Ammon's horn (tissue), 1 donor: ENCODE results near the gene PTPN5.

Source experiments
- DNase-seq: peaks from one replicate; pipeline ENCODE4 v3.0.0-alpha.2; 2016; ENCODE audit warnings: low spot score

The PTPN5 gene

GRCh38 chr11:18773104-18773503 is 18.5 kb downstream of the PTPN5 start:
- DNase-seq = no peak

GRCh38 chr11:18772211-18772610 is 19.4 kb downstream of the PTPN5 start:
- DNase-seq = peak; percentile 59

- no peak for DNase-seq
Observed at GRCh38 chr11:18771266-18772035, 20.1 kb downstream of the PTPN5 start.

- no peak for DNase-seq
Observed at GRCh38 chr11:18770479-18771125, 21.0 kb downstream of the PTPN5 start.

- no peak for DNase-seq
Observed at GRCh38 chr11:18769802-18770456, 21.7 kb downstream of the PTPN5 start.

- no peak for DNase-seq
Observed at GRCh38 chr11:18768978-18769377, 22.6 kb downstream of the PTPN5 start.

- DNase-seq = no peak
Observed at GRCh38 chr11:18768472-18768901, 23.1 kb downstream of the PTPN5 start.

GRCh38 chr11:18766015-18766414 is 25.6 kb downstream of the PTPN5 start:
- DNase-seq = no peak

GRCh38 chr11:18765554-18765953 is 26.0 kb downstream of the PTPN5 start:
- no peak for DNase-seq

- no peak for DNase-seq
Observed at GRCh38 chr11:18761741-18762140, 29.9 kb downstream of the PTPN5 start.

- no peak for DNase-seq
Observed at GRCh38 chr11:18761144-18761543, 30.5 kb downstream of the PTPN5 start.

GRCh38 chr11:18757811-18758210 is 33.8 kb downstream of the PTPN5 start:
- DNase-seq = no peak

GRCh38 chr11:18756889-18757288 is 34.7 kb downstream of the PTPN5 start:
- no peak for DNase-seq

GRCh38 chr11:18754308-18754707 is 37.3 kb downstream of the PTPN5 start:
- no peak for DNase-seq

GRCh38 chr11:18752502-18752901 is 39.1 kb downstream of the PTPN5 start:
- peak; percentile 45 for DNase-seq

- DNase-seq = no peak
Observed at GRCh38 chr11:18750944-18751343, 40.7 kb downstream of the PTPN5 start.

GRCh38 chr11:18749681-18750319 is 41.8 kb downstream of the PTPN5 start:
- DNase-seq = peak; percentile 82

GRCh38 chr11:18748766-18749365 is 42.7 kb downstream of the PTPN5 start:
- peak; percentile 41 for DNase-seq

- no peak for DNase-seq
Observed at GRCh38 chr11:18745251-18745650, 46.3 kb downstream of the PTPN5 start.

GRCh38 chr11:18743900-18744514 is 47.6 kb downstream of the PTPN5 start:
- no peak for DNase-seq

- no peak for DNase-seq
Observed at GRCh38 chr11:18743365-18743764, 48.2 kb downstream of the PTPN5 start.

- no peak for DNase-seq
Observed at GRCh38 chr11:18741783-18742182, 49.8 kb downstream of the PTPN5 start.
